H1 (cell line): ENCODE results near the gene CTAG1A. TPM values are rescaled to one million over a fixed set of nuclear protein-coding genes. Genes with fewer than 3 reads are reported as not detected.
"Not testable (repeated sequence)": the region's sequence is repeated elsewhere in the genome, so short reads cannot be mapped to it uniquely, and the experiment has no call there.

Experiments
- CTCF ChIA-PET: fragments of 300-600 bp; sonication (Branson Sonifier 250); formaldehyde crosslinking; loops from one replicate; lab custom pipeline; 2021; ENCODE audit not compliant: partially characterized antibody; lab: Charles Lee
- POLR2A ChIA-PET: fragments of 300-600 bp; sonication (Branson Sonifier 250); formaldehyde crosslinking; loops from one replicate; lab custom pipeline; 2021; ENCODE audit warnings: inconsistent platforms; ENCODE audit not compliant: partially characterized antibody; lab: Charles Lee
- DNase-seq, 2 experiments: peaks; one replicate each; pipeline versions ENCODE4 v3.0.0 to v3.0.0-alpha.2; 2010 to 2022; ENCODE audit warnings: low spot score in 2 of 2, low read depth in 1 of 2, mixed read lengths in 1 of 2
- FAIRE-seq: peaks from 2 replicates; lab custom pipeline; 2011; peaks lifted over from hg19 to GRCh38; lab: Jason Lieb, UNC
- H2AFZ ChIP-seq: 2 replicates; pipeline ENCODE4 v1.8.1; 2012; ENCODE audit warnings: low read length, inconsistent platforms
- H2AK5ac ChIP-seq: 2 replicates; pipeline ENCODE4 v1.6.1; 2013; ENCODE audit warnings: low read depth, low read length
- H2BK120ac ChIP-seq: replicated peaks from 2 replicates; pipeline ENCODE3; 2013; ENCODE audit warnings: low read depth, low read length, inconsistent platforms
- H2BK12ac ChIP-seq: 2 replicates; pipeline ENCODE4 v1.6.1; 2013; ENCODE audit warnings: low read depth, low read length
- H2BK15ac ChIP-seq: 2 replicates; pipeline ENCODE4 v1.6.1; 2013; ENCODE audit warnings: low read length
- H2BK20ac ChIP-seq: 2 replicates; pipeline ENCODE4 v1.6.1; 2013; ENCODE audit warnings: low read length
- H2BK5ac ChIP-seq: 2 replicates; pipeline ENCODE4 v1.6.1; 2013; ENCODE audit warnings: low read depth, low read length
- H3K14ac ChIP-seq: 2 replicates; pipeline ENCODE4 v1.6.1; 2013; ENCODE audit warnings: inconsistent platforms; ENCODE audit not compliant: insufficient read length
- H3K18ac ChIP-seq: 2 replicates; pipeline ENCODE4 v1.6.1; 2013; ENCODE audit warnings: low read length; ENCODE audit errors: extremely low read depth
- H3K23ac ChIP-seq: 2 replicates; pipeline ENCODE4 v1.6.1; 2013; ENCODE audit warnings: inconsistent platforms; ENCODE audit not compliant: insufficient read length
- H3K23me2 ChIP-seq: 2 replicates; pipeline ENCODE4 v1.6.1; 2013; ENCODE audit warnings: low read depth, low read length
- H3K27ac ChIP-seq: 2 replicates; pipeline ENCODE4 v1.6.1; 2011; ENCODE audit warnings: low read depth, low read length, inconsistent platforms
- H3K27me3 ChIP-seq, 4 experiments: replicated peaks in 1 of 4; 1 replicate in 1 of 4; 2 replicates in 3 of 4; pipeline versions ENCODE4 v1.6.1 to v1.8.1; 2011 to 2013; ENCODE audit warnings: low read length in 3 of 4, mild to moderate bottlenecking in 3 of 4, inconsistent platforms in 2 of 4, mixed read lengths in 2 of 4, moderate library complexity in 1 of 4; ENCODE audit not compliant: control insufficient read depth in 3 of 4, insufficient read depth in 3 of 4; ENCODE audit errors: extremely low read depth in 1 of 4
- H3K36me3 ChIP-seq, 4 experiments: 2 replicates each; pipeline versions ENCODE4 v1.6.1 to v1.8.1; 2011 to 2013; ENCODE audit warnings: mild to moderate bottlenecking in 4 of 4, low read length in 3 of 4, moderate library complexity in 2 of 4, control low read depth in 1 of 4, inconsistent platforms in 1 of 4; ENCODE audit not compliant: insufficient read depth in 4 of 4, control insufficient read depth in 2 of 4
- H3K4ac ChIP-seq: replicated peaks from 2 replicates; pipeline ENCODE3; 2013; ENCODE audit warnings: low read length, low read depth, mixed read lengths, inconsistent platforms; ENCODE audit not compliant: insufficient read length
- H3K4me1 ChIP-seq, 4 experiments: replicated peaks in 1 of 4; 1 replicate in 1 of 4; 2 replicates in 3 of 4; pipeline versions ENCODE4 v1.6.1 to v1.8.1; 2011 to 2013; ENCODE audit warnings: low read length in 3 of 4, inconsistent platforms in 2 of 4, mixed read lengths in 1 of 4; ENCODE audit not compliant: insufficient read depth in 4 of 4, control insufficient read depth in 3 of 4
- H3K4me2 ChIP-seq, 2 experiments: 2 replicates each; pipeline versions ENCODE4 v1.6.1 to v1.8.1; 2011 to 2013; ENCODE audit warnings: low read depth in 2 of 2, low read length in 2 of 2, control low read depth in 1 of 2, inconsistent platforms in 1 of 2, mild to moderate bottlenecking in 1 of 2; ENCODE audit not compliant: insufficient read depth in 1 of 2
- H3K4me3 ChIP-seq, 4 experiments: fragments of 200-600, 300-600 bp in 1 of 4; sonication (generic), shearing (Covaris generic), sonication (Bioruptor Twin) in 1 of 4; 2 replicates each; pipeline versions ENCODE4 v1.5.1 to v1.8.1; 2011 to 2016; ENCODE audit warnings: low read length in 4 of 4, low read depth in 3 of 4, control low read depth in 2 of 4, inconsistent platforms in 2 of 4, mild to moderate bottlenecking in 2 of 4, mixed read lengths in 1 of 4, moderate library complexity in 1 of 4; ENCODE audit not compliant: insufficient read depth in 2 of 4; ENCODE audit errors: extremely low read depth in 1 of 4
- H3K56ac ChIP-seq: replicated peaks from 2 replicates; pipeline ENCODE3; 2013; ENCODE audit warnings: low read depth, mild to moderate bottlenecking, mixed read lengths, low read length, inconsistent platforms; ENCODE audit not compliant: insufficient read length
- H3K79me1 ChIP-seq: 2 replicates; pipeline ENCODE4 v1.6.1; 2013; ENCODE audit warnings: low read depth, low read length, control low read depth
- H3K79me2 ChIP-seq, 2 experiments: 2 replicates each; pipeline versions ENCODE4 v1.6.1 to v1.8.1; 2012 to 2013; ENCODE audit warnings: low read length in 2 of 2, mild to moderate bottlenecking in 2 of 2, inconsistent platforms in 1 of 2; ENCODE audit not compliant: insufficient read depth in 2 of 2, control insufficient read depth in 1 of 2
- H3K9ac ChIP-seq, 4 experiments: replicated peaks in 1 of 4; 1 replicate in 1 of 4; 2 replicates in 3 of 4; pipeline versions ENCODE4 v1.6.1 to v1.8.1; 2011 to 2013; ENCODE audit warnings: low read depth in 3 of 4, low read length in 3 of 4, control low read depth in 2 of 4, mild to moderate bottlenecking in 2 of 4, moderate library complexity in 2 of 4, inconsistent platforms in 1 of 4; ENCODE audit errors: extremely low read depth in 1 of 4
- H3K9me3 ChIP-seq, 2 experiments: 2 replicates each; pipeline versions ENCODE4 v1.6.1 to v1.8.1; 2012 to 2013; ENCODE audit warnings: mild to moderate bottlenecking in 2 of 2, moderate library complexity in 2 of 2, control low read depth in 1 of 2, inconsistent platforms in 1 of 2, low read depth in 1 of 2, low read length in 1 of 2, mixed read lengths in 1 of 2; ENCODE audit not compliant: insufficient read depth in 2 of 2
- H4K20me1 ChIP-seq, 2 experiments: replicated peaks in 1 of 2; 2 replicates each; pipeline versions ENCODE3 to v1.8.1; 2011 to 2013; ENCODE audit warnings: inconsistent platforms in 2 of 2, low read length in 2 of 2, mild to moderate bottlenecking in 1 of 2; ENCODE audit not compliant: insufficient read depth in 2 of 2, control insufficient read depth in 1 of 2
- H4K5ac ChIP-seq: 2 replicates; pipeline ENCODE4 v1.6.1; 2013; ENCODE audit warnings: low read length, low read depth, mixed read lengths, inconsistent platforms; ENCODE audit not compliant: insufficient read length
- H4K8ac ChIP-seq: 2 replicates; pipeline ENCODE4 v1.8.0; 2013; ENCODE audit warnings: mild to moderate bottlenecking, moderate library complexity, low read length, inconsistent platforms; ENCODE audit not compliant: insufficient read depth; ENCODE audit errors: extremely low read depth
- H4K91ac ChIP-seq: replicated peaks from 2 replicates; pipeline ENCODE3; 2013; ENCODE audit warnings: low read length, mixed read lengths, inconsistent platforms; ENCODE audit not compliant: insufficient read length
- WGBS, 2 experiments: shearing (Covaris generic) in 1 of 2; methylation state at CpG; one replicate each; pipeline versions ENCODE4 v1.1.6 to v1.1.7; 2013 to 2015; ENCODE audit warnings: low lambda C conversion rate in 2 of 2, mixed read lengths in 2 of 2, inconsistent platforms in 1 of 2, low coverage in 1 of 2, missing lambda C conversion rate in 1 of 2; ENCODE audit not compliant: insufficient replicate concordance in 2 of 2, insufficient coverage in 1 of 2, insufficient read length in 1 of 2; ENCODE audit errors: extremely low coverage in 1 of 2, missing lambda C conversion rate in 1 of 2; 5-methylcytosine and 5-hydroxymethylcytosine counted together
- long read RNA-seq, 2 experiments: library from RNA in 1 of 2; library from capped mRNA in 1 of 2; stranded (forward); transcript quantifications; one replicate each; pipeline ENCODE4 v2.0.0, GENCODE V29; 2021; ENCODE audit warnings: inconsistent platforms in 1 of 2
- polyA minus RNA-seq, 3 experiments: library from RNA; depleted of rRNA, polyadenylated mRNA; stranded (reverse); fragments of >200 nt; gene quantifications; 1 replicate in 2 of 3; 2 replicates in 1 of 3; pipeline ENCODE4 v1.2.3, GENCODE V29; 2011
- polyA plus RNA-seq, 7 experiments: library from polyadenylated mRNA; depleted of rRNA in 3 of 7; stranded (reverse) in 5 of 7; unstranded in 2 of 7; fragments of >200 nt in 5 of 7; fragments of 200-250 nt in 2 of 7; gene quantifications; 1 replicate in 5 of 7; 2 replicates in 1 of 7; 4 replicates in 1 of 7; pipeline versions ENCODE4 v1.2.1 to v1.2.3, GENCODE V29; 2011 to 2013; ENCODE audit warnings: missing spikeins in 2 of 7, mixed read lengths in 2 of 7
- total RNA-seq: library from RNA; stranded (reverse); fragmentation: NEBNext Ultra II Directional; extraction: Animal tissue kit (Norgen Biotek cat#: 25700); gene quantifications from 2 replicates; pipeline ENCODE4 v1.2.1, GENCODE V29; 2021

Gene CTAG1A
- total RNA-seq, result not detected in 2 replicates
- polyA plus RNA-seq (2011; rRNA removed), result not detected in 2 replicates
- polyA plus RNA-seq (2011; cell fraction: cytosol; rRNA removed), result not detected
- polyA plus RNA-seq (2011; cell fraction: nucleus; rRNA removed), result 0.31 TPM
- polyA plus RNA-seq (2012, experiment 1 of 2), result not detected in 4 replicates
- polyA plus RNA-seq (2012, experiment 2 of 2), result not detected
- not detected for polyA plus RNA-seq (2013, experiment 1 of 2)
- not detected for polyA plus RNA-seq (2013, experiment 2 of 2)
- polyA minus RNA-seq (2011; rRNA and poly(A)+ RNA removed), result not detected in 2 replicates
- polyA minus RNA-seq (2011; cell fraction: cytosol; rRNA and poly(A)+ RNA removed), result not detected
- not detected for polyA minus RNA-seq (2011; cell fraction: nucleus; rRNA and poly(A)+ RNA removed)
- long read RNA-seq, experiment 1, result 0 reads
- long read RNA-seq, experiment 2, result 0 reads

DNA sequence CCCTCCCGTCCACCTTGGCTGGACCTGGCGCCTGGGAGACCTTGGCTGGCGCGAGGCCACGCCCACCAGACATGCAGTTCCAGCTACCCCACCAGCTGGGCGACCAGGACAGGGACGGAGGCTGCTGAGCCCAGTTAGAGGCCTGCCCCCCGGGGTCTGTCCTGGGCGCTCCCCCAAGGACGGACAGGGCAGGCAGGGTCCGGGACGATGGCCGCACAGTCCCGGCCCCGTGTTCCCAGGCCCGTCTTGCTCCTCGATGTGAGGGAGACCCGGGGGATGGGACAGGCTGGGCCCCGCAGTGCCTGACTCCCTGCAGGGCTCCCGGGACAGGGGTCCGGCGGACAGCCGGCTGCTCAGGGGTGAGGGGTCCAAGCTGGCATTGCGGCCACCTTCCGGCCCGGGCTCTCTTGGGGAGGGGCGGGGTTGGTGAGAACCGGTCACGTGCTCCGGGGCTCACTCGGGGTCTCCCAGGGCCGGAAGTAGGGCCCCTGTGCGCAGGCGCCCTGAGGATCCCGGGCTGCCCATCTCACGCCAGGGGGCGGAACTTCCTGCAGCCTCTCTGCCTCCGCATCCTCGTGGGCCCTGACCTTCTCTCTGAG lies at the start of gene CTAG1A:
CTAG1A (plus strand) TSS at position 549 of the 599 bp plus-strand sequence. CDS start 74 bp downstream, outside the sequence.
- H2BK15ac ChIP-seq, H3K23me2 ChIP-seq, H4K91ac ChIP-seq, H4K20me1 ChIP-seq, H3K18ac ChIP-seq, H3K4me1 ChIP-seq, H2AK5ac ChIP-seq, H4K5ac ChIP-seq, CTCF ChIA-PET, H4K8ac ChIP-seq, H3K9me3 ChIP-seq, H2BK12ac ChIP-seq, H2AFZ ChIP-seq, DNase-seq, H2BK20ac ChIP-seq, H3K56ac ChIP-seq, H2BK5ac ChIP-seq, POLR2A ChIA-PET, H3K9ac ChIP-seq, H2BK120ac ChIP-seq, H3K14ac ChIP-seq, H3K79me1 ChIP-seq, H3K4me2 ChIP-seq, FAIRE-seq, H3K27me3 ChIP-seq, H3K79me2 ChIP-seq, H3K4ac ChIP-seq, H3K4me3 ChIP-seq, H3K27ac ChIP-seq, H3K23ac ChIP-seq, H3K36me3 ChIP-seq: not testable (repeated sequence)
- WGBS, 2 experiments, result no CpG with 5 or more reads among the region's 39 CpGs
